ENCODE data around the gene FER1L5.
"Not testable (repeated sequence)": the region's sequence is repeated elsewhere in the genome, so short reads cannot be mapped to it uniquely, and the experiment has no call there.

FER1L5 gene

DNA sequence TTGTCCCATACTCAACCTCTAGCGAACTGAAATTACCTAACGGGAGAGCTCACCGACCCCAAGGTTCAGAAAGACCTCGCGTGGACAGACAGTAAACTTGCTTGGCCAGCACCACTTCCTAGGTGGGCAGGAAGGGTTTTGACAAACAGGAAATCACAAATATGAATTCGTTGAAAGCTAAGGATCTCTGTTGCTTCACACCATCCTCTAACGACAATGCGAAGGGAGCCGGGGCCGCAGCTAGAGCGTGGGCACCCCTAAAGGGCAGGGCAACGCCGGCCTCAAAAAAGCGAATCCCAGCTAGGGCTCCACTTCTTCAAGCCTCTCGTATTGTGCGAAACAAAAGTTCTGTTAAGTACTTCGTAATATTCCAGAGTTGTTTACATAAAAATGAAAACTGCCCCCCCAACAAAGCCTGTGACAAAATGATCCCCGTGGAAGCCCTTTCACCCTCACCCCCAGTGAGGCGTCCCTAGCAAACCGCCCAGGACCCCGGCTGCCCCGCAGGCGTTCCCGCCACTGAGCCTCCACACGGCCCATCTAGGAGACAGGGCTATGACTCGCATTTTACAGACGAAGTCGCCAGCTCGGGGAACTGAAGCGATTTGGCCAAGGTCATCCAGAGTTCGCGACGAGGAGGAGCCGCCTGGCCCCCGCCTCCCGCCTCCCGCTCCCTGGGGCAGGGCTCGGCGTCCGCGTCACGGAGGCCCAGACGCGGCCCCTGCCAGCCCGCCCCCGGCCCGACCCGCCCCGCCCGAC, 5.0 kb upstream of the FER1L5 start:
- peak; percentile 74 for DNase-seq

DNA sequence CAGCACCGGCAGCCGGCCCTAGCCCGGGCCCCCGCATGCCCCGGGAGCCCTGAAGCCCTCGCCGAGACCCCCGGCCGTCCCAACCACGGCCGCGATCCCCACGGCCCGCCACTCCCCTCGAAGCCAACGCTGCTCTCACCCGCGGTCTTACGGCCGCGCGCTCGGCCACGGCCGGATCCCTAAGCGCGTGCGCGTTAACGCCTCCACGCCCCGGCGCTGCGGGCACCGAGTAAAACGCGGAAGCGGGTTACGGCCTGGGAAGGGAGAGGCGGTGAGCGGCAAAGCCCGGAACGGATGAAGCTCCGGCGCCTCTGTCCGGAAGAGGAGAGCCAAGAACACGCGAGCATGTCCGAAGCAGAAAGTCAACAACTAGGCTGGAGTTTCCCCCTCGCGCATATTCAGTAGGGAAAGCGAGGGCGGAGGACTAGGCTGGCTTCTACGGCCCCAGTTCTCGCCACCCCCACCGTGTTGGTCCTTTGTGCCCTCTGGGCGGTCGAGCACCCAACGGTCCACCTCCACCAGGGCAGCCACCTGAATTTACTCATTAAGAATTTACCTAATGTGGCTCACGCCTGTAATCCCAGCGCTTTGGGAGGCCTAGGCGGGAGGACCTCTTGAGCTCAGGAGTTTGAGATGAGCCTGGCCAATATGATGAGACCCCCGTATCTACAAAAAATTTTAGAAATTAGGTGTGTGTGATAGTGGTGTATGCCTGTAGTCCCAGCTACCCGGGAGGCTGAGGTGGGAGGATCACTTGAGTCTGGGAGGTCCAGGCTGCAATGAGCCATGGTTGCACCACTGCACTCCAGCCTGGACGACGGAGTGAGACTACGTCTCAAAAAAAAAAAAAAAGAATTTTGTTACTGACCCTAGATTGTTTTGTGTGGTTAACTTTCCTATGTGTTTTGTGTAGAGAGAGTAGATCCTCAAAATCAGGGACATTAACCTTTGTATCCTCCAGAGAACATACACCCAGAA, 4.1 kb upstream of the FER1L5 start, which contains the start of gene KANSL3:
TSS of gene KANSL3 (minus strand) at position 169 of the 978 bp plus-strand sequence. CDS start 1,177 bp downstream, outside the sequence.
- DNase-seq, result peak; percentile 84

DNA sequence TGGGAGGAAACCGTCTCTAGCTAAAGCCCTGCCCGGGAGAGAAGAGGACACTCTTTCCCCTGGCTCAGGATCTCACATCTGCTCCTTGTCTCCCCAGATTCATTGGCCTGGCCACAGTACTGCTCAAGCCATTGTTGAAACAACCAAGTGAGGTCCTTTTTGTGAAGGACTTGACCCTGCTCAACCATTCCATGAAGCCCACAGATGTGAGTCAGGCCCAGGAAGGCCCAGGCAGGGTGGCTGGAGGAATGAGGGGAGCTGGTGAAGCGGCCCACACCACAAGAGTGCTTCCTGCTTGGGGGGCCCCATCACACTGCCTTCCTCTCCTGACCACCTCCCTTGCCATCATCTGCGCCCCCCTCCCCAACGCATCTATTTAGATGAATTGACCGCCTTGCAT, 5.1 kb downstream of the FER1L5 start:
- DNase-seq, result no peak

DNA sequence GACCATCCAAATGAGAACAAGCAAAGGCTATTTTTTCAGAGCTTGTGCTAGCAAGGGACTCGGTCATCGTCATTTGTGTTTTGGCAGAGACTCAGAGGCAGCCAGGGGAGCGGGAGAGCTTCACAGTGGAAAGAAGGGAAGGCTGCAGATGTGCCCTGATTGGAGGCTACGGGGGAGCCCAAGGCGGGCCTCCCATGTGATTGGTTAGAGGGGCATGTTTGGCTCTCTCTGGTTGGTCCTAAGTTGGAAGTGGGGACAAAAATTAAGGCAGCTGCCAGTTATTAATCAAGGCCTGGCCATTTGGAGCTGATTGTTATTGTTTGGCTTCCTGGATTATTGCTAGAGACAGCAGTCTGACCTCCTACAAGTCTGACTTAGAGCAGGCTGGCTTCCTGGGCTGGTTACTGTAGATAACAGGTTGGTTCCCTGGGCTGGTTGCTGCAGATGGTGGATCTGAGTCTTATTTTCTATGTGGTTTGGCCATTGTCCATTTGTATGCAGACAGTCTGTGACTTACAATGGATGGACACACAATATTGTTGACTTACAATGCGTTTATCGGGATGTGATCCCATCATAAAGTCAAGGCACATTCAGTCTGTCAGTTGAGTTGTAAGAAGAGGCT, 5.9 kb downstream of the FER1L5 start:
- no peak for DNase-seq

DNA sequence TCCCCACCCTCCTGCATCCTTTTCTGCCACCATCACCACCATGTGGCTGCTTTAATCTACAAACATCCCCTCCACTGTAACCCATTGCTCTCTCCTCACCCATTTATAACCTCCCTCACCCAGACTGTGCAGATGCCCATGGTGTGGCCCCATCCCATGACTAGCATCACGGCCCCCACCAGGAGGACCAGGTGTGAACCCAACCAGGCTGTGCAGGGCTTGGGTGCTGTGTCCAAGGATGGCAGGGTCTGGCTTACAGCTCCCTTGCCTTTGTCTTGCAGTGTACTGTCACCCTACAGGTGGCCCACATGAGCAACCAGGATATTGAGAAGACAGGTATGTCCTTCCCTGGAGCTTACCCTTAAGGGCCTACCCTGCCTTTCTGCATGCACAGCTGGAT, 6.8 kb downstream of the FER1L5 start:
- no peak for DNase-seq

DNA sequence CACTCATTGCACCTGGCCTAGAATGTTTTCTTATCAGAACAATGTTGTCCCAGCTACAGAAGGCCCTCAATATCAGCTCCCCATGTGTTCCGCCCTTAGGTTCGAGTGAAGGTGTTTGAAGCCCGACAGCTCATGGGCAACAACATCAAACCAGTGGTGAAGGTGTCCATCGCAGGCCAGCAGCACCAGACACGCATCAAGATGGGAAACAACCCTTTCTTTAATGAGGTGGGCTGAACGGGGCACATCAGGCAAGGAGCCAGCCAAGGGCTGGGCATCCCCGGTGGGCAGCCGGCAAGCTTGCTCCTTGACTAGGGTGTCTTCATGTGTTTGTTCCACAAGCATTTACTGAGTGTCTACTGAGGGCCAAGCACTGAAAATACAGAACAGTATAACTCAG, 9.2 kb downstream of the FER1L5 start:
- no peak for DNase-seq

DNA sequence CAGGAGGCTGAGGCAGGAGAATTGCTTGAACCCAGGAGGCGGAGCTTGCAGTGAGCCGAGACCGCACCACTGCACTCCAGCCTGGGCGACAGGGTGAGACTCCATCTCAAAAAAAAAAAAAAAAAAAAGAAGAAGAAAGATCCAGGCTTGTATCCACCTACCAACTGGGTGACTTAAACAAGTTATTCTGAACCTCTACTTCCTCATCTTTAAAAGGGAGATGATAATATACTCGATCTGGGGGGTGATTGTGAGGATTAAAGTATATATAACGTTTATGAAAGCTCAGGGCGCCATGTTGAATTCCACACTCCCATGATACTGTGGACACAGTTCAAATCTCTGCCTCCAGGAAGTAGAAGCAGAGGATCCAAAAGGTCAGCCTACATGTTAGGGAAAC, 12.2 kb downstream of the FER1L5 start:
- DNase-seq, result not testable (repeated sequence)

DNA sequence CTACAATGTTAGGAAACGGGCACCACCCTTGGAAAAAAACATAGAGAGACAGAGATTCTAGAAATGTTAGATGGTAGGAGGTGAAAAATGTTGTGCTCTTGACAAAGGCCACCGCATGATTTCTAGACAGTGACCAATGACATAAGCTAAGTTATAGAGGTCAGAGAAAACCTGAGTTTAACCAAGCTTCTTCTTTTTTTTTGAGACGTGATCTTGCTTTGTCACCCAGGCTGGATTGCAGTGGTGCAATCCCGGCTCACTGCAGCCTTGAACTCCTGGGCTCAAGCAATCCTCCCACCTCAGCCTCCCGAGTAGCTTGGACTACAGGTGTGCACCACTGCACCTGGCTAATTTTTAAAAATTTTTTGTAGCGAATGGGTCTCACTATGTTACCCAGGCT, 13.0 kb downstream of the FER1L5 start:
- DNase-seq, result no peak

DNA sequence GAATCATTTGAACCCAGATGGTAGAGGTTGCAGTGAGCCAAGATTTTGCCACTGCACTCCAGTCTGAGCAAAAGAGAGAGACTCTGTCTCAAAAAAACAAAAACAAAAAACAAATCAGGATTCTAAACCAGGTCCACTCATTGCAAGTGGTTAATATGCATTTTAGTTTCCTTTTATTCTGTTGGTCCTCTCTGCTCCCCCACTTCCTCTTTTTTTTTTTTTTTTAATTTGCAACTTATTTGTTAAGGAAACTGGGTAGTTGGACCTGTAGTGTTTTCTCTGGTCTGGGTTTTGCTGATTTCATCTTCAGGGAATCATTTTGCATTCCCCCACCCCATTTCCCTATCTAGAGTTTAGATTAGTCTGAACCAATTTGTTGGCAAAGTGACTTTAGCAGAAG, 14.0 kb downstream of the FER1L5 start:
- no peak for DNase-seq

DNA sequence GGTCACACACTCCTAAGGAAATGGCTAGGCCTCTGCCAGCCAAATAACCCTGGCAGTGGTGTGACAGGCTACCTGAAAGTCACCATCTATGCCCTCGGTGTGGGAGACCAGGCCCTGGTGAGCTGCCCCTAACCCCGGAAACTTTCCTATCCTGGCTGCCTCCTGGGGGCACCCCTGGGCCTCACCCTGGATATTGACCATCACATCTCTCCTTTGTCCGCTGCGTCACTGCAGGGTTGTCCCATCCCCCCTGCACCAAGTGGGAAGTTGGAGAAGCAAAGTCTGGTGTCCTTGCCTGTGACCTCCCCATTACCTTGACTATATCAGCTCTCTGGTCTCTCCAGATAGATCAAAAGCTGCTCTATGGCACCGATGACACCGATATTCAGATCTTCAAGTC, 18.8 kb downstream of the FER1L5 start:
- DNase-seq, result no peak

DNA sequence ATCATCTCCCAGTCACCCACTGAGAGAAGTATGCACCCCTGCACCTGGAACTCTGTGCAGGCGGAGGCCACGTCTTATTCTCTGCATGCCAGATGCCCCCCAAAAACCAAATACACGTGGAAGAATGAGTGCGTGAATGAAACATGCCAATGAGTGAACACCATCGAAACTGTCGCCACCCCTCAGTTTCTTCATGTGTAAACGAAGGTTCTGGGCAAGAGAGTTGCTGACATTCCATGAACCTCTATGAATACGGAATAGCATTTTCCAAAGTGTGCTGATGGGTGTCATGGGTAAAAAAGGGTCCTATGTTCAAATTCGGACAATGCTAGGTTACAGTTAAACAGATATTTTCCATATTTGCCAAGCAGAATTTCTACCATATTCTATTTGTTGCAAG, 19.8 kb downstream of the FER1L5 start:
- DNase-seq, result no peak

DNA sequence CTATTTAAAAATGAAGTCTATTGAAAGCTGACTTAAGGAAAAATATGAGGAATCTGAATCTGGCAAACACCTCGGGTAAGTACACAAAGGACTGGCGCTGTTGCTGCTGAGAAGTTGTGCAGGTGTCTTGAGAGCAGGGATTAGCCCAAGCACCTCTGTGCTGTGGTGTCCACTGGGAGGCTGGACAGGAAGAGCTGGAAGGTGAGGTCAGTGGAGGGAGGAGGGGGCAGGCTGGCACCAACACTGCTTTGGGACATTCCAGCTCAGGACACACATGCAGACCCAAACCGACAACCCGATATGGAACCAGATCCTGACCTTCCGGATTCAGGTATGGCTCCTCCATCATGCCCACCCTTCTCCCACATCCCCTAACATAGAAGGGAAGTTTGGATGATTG, 20.6 kb downstream of the FER1L5 start:
- DNase-seq, result no peak

DNA sequence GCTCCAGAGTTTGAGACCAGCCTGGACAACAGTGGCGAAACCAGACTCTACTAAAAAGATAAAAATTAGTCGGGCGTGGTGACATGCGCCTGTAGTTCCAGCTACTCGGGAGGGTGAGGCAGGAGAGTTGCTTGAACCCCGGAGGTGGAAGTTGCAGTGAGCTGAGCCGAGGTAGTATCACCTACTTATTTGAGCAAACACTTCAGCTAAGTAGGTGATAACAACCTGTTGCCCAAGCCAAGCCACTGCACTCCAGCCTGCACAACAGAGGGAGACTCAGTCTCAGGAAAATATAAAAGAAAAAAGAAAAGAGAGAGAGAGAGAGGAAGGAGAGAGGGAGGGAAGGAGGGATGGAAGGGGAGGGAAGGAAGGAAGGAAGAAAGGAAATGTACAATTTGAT, 21.3 kb downstream of the FER1L5 start:
- no peak for DNase-seq

DNA sequence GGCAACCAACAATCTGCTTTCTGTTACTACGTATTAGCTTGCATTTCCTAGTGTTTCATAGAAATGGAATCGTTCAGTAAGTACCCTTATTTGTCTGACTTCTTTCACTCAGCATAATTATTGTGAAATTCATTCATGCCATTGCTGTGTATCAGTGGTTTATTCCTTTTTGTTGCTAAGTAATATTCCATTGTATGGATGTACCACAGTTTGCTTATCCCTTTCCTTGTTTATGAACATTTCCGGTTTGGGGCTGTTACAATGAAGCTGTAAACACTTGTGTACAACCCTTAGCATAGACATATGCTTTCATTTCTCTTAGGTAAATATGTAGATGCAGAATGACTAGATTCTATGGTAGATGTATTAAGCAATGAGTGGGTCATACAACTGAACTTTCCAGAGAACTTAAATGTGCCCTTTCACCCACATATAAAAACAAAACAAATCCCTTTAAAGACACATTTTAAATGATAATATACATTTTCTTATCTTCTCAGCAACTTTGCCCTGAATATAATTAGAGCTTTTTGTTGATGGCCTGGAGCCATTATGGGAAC, 21.9 kb downstream of the FER1L5 start:
- no peak for DNase-seq

DNA sequence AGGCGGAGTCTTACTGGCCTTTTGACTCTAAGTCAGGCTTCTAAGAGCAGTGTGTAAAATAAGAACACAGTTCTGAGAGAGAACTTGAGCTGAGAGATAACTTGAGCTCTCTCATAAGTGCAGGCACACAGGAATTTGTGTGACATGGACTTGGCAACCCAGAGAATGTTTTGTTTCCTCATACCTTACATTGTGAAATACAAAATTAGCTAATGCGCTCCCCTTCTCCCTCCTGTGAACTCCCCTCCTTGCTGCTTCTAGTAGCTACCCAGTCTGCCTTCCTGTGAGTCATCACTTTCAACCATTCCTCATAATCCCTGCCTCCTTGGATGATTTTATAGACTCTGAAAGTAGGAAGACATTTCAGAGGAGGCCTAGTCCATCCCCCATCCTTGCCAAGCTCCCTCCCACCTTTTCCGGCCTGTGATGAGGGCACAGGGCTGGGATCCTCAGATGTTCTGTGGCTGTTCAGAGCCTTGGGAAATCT, 22.6 kb downstream of the FER1L5 start:
- DNase-seq, result no peak

DNA sequence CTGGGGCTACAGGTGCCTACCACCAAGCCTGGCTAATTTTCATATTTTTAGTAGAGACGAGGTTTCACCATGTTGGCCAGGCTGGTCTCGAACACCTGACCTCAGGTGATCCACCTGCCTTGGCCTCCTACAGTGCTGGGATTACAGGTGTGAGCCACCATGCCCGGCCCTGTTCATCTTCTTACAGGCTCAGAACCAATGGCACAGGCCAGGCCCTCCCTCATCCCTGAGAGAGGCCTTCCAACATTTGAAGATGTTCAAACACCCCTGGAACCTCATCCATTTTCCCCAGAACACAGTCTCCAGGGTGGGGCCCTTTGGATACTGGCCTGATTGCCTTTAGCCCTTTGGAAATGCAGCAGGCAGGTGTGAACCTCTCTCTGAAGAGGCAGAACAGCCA, 23.2 kb downstream of the FER1L5 start:
- not testable (repeated sequence) for DNase-seq

DNA sequence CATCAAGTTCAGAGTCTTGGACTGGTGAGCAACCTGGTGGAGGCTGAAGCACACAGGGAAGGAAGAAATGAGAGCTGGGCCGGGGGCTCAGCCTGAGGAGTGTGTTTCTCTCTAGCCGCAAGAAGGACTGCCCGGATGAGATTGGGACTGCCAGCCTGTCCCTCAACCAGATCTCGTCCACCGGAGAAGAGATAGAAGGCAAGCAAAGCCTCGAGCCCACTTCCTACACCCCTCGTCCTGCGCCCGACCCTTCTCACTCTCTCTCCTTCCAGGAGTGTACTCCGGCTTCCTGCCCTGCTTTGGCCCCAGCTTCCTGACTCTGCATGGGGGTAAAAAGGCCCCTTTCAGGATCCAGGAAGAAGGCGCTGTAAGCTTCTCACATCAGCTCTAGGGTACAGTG, 26.2 kb downstream of the FER1L5 start:
- DNase-seq, result no peak

DNA sequence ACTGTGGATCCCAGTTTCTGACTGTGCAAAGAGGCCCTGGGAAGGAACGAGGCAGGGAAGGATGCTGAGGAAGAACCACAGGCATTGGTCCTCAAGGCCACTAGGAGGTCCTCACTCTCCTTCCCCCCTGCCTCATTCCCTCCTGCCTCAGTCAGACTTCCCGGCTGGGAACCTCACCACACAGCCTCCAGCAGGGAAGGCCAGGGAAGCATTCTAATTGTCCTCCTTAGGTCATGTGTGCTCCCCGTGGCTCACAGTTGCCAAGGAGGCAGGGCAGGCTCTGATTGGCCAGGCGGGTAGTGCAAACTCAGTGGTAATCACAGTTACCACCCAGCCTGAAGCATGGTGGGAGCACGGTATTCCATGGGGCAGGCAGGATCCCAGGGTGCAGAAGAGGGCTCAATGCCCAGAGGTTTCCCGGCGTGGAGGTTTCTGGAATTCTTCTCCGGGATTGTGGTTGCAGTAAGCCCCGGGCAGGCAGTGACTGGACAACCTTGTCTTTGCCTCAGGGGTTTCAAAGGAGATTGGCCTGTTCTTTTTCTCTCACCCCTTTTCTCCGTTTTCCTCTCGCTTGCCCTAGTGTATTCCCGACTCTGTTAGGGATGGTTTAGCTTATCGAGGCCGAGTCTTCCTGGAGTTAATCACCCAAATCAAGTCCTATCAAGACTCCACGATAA, 27.1 kb downstream of the FER1L5 start:
- DNase-seq, result no peak

DNA sequence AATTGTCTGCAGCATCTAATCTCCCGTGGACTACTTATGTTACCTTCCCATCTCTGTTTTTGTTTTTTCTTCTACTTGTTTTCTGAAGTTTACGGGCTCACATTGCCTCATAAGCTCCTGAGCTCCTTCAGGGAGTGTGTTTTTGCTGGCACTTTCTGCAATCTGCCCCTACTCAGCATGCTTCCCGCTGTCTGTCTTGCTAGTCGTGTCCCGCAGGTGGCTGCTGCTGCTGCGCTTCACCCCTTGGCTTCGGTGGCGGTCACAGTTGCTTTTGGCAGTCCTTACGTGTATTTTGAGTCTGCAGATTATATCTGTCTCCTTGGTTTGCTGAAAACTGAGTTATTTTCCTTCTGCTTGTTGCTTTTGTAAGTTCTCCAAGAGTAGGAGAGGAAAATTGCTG, 37.3 kb downstream of the FER1L5 start:
- DNase-seq, result no peak

DNA sequence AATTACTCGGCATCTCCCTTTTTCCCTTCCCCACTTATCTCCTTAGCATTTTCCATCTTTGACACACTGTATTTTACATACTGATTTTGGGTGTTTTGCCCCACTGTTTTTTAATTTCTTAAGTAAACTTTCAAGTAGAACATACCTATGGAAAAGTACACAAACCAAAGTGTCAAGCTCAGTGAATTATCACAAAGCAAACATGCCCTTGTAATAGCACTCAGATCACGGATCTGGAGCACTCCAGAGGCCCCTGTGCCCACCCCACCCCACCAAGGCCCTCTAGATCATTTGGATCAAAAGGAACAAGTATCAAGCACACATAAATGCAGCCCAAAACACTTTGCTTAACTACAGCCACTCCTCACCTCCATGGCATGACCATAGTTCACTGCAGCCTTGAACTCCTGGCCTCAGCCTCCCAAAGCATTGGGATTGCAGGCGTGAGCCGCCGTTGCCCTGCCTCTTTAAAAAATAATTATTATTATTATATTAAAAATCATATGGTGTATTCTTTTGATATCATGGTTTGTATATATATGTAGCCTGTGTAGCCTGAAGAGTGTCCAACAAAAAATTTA, 38.1 kb downstream of the FER1L5 start:
- DNase-seq, result no peak

DNA sequence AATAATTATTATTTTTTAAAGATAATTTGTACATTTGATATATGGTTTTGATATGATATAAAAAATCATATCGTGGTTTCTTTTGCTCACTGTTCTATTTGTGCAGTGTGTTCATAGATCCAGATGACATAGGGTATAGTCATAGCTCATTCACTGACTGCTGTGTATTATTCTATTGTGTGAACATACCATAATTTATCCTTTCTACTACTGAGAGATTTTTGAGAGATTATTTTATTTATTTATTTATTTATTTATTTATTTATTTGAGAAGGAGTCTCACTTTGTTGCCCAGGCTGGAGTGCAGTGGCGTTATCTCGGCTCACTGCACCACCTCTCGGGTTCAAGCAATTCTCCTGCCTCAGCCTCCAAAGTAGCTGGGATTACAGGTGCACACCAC, 39.0 kb downstream of the FER1L5 start:
- DNase-seq, result no peak

DNA sequence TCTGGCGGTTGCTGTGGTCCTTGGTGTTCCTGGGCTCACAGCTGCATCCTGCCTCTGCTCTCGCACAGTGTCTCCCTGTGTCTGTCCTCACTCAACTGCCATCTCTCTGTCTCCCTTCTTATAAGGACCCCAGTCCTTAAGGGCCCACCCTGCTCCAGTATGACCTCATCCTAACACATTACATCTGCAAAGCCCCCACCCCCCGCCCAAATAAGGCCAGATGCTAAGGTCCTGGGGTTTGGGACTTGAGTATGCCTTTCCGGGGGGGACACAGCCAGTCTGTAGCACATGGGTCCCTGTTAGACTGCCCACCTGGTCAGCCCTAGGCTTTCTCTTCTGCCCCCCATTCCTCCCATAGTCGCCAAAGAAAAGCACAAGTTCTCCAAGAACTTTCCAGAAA, 40.7 kb downstream of the FER1L5 start:
- no peak for DNase-seq
